ENCODE measurements around the gene MAGI2. TPM values are rescaled to one million over a fixed set of nuclear protein-coding genes. Genes with fewer than 3 reads are reported as not detected.
A peak's percentile ranks its signal among the peaks of the same experiment; 100 is the strongest.

The MAGI2 gene
- total and polyA plus RNA-seq, 2 donors (not counting 3 experiments of a cell fraction or from before 2014, with no cell fraction given): 0.28 to 6.0 TPM

- Histone ChIP-seq H3K36me3 (ENCODE audit: control insufficient read depth in 2 of 2, extremely low read depth in 1 of 2, insufficient read depth in 2 of 2, low read length in 2 of 2) (no peaks in the 10 kb centered on the region), H4K20me1 (replicated peaks; ENCODE audit: control insufficient read depth, extremely low read depth, insufficient read depth, low read length) (no peaks in the 10 kb centered on the region), H3K27me3 (ENCODE audit: control insufficient read depth in 2 of 2, insufficient read depth in 2 of 2, low read length in 2 of 2) (no peaks in the 10 kb centered on the region), H3K9me1 (replicated peaks; ENCODE audit: control insufficient read depth, extremely low read depth, insufficient read depth, low read length) (no peaks in the 10 kb centered on the region), H3K9me3 (replicated peaks; ENCODE audit: control insufficient read depth, insufficient read depth, low read length) (no peaks in the 10 kb centered on the region), H2AFZ (ENCODE audit: low read depth, low read length) (peak overlapping the region; percentile 48), H3K27ac (ENCODE audit: insufficient read depth, low read depth, low read length) (no peak overlapping the region), H3K4me3 (replicated peaks in 1 of 3; ENCODE audit: insufficient read depth in 1 of 3, low read depth in 1 of 3, low read length in 3 of 3) (no peak overlapping the region), H3K9ac (replicated peaks; ENCODE audit: extremely low read depth, insufficient read depth, low read length) (no peak overlapping the region), H3K4me1 (ENCODE audit: control insufficient read depth, extremely low read depth, insufficient read depth, low read length) (peaks cover 7% of the 10 kb centered on the region), H3K79me2 (ENCODE audit: control insufficient read depth, insufficient read depth, low read length) (no peaks in the 10 kb centered on the region), H3K4me2 (ENCODE audit: insufficient read depth, low read length) (no peak overlapping the region)
- DNase-seq (ENCODE audit: low read depth, low spot score) (peak; percentile 39), FAIRE-seq (no peak)
- dilution Hi-C loops (cut with MboI; ENCODE audit: extremely low pct_ligation_motif_present, low sequenced_read_pairs): no loop called here
- ChIA-PET CTCF (interaction anchor here (1.0 to 5.3 kb wide), 7 partner anchors 11 to 1248 kb away, joined by 3 to 56 read pairs (median 5); no protein-coding TSS in a partner anchor), POLR2A (no interaction called here)
- intact Hi-C loops (cut with micrococcal nuclease): no loop called here
- TF ChIP-seq POLR2AphosphoS5 (IDR thresholded peaks at IDR 0.05; ENCODE audit: insufficient read depth, low read depth, low read length): no peak
- TF ChIP-seq CTCF (IDR thresholded peaks at IDR 0.05; ENCODE audit: extremely low read depth in 1 of 2, insufficient read depth in 1 of 2, low read depth in 1 of 2, low read length in 2 of 2): no peak
- no peak for TF ChIP-seq EZH2 (IDR thresholded peaks at IDR 0.05; ENCODE audit: borderline replicate concordance, low read depth, low read length, severe bottlenecking)
- TF ChIP-seq MYC (IDR thresholded peaks at IDR 0.05; ENCODE audit: low read depth, low read length): no peak
- no peak for TF ChIP-seq MAX (IDR thresholded peaks at IDR 0.05; ENCODE audit: insufficient read depth, insufficient read length)
- no peak for TF ChIP-seq POLR2A (IDR thresholded peaks at IDR 0.05; ENCODE audit: low read depth, low read length)
- TF ChIP-seq GATA2 (IDR thresholded peaks at IDR 0.05; ENCODE audit: insufficient read depth, insufficient read length, low read depth, low read length): no peak
- TF ChIP-seq JUN (IDR thresholded peaks at IDR 0.05; ENCODE audit: borderline replicate concordance, insufficient read depth, insufficient read length, low read depth): no peak
- no peak for TF ChIP-seq FOS (IDR thresholded peaks at IDR 0.05; ENCODE audit: borderline replicate concordance, insufficient read depth, low read length)
- no TSS peak for BruUV-seq (replicated peaks)
Measured at GRCh38 chr7:79268730-79269129, 184.7 kb downstream of the MAGI2 start.
